AG10803 (cell line): ENCODE measurements around the gene KIF18A.
"Not testable (repeated sequence)": the region's sequence is repeated elsewhere in the genome, so short reads cannot be mapped to it uniquely, and the experiment has no call there.

Experiments
- DNase-seq: peaks from one replicate; pipeline ENCODE4 v3.0.0; 2010; ENCODE audit warnings: low read depth
- H3K4me3 ChIP-seq: 2 replicates; pipeline ENCODE4 v1.5.1; 2011; ENCODE audit warnings: mild to moderate bottlenecking, low read length, control low read depth
- TF ChIP-seq, protein P1 (sequence below): conservative IDR thresholded peaks from 2 replicates; pipeline ENCODE4 v1.5.1; 2011; ENCODE audit warnings: mild to moderate bottlenecking, low read length, control low read depth, inconsistent platforms

KIF18A gene

DNA sequence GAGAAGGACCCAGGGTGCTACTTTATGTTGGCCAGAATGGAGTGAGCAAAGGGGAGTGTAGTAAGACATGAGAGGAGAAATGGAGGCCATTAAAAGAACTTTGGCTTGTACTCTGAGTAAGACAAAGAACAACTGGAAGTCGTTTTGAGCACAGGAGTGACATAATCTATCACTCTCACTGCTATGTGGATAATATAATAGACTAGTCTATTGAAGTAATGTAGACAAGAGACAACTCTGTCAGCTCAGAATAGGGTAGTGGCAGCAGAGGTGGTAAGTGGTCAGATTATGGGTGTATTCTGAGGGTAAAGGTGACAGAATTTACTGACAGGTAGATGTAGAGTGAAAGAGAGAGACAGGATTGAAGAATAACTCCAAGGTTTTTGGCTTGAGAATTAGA, 8.2 kb downstream of the KIF18A start:
- TF ChIP-seq, protein P1, sequence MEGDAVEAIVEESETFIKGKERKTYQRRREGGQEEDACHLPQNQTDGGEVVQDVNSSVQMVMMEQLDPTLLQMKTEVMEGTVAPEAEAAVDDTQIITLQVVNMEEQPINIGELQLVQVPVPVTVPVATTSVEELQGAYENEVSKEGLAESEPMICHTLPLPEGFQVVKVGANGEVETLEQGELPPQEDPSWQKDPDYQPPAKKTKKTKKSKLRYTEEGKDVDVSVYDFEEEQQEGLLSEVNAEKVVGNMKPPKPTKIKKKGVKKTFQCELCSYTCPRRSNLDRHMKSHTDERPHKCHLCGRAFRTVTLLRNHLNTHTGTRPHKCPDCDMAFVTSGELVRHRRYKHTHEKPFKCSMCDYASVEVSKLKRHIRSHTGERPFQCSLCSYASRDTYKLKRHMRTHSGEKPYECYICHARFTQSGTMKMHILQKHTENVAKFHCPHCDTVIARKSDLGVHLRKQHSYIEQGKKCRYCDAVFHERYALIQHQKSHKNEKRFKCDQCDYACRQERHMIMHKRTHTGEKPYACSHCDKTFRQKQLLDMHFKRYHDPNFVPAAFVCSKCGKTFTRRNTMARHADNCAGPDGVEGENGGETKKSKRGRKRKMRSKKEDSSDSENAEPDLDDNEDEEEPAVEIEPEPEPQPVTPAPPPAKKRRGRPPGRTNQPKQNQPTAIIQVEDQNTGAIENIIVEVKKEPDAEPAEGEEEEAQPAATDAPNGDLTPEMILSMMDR = no peak
- no peak overlapping the region for H3K4me3 ChIP-seq
- DNase-seq = no peak

DNA sequence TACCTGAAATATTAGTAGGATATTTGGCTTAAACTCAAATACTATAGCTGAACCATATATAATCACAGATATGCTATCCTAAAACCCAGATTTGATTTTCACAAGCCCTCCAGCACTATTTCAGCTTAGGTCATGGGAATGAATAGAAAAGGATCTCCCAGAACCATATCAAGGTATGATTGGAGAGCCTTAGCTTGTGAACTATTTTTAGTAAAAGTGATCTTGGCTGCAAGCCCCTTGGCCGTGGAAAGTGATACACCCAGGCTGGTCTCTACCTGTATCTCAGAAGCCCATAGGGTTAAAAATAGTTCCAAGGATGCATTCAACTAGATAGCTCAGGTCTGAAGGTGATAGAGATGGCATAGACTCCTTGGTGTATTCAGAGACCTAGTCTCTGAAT, 9.7 kb downstream of the KIF18A start:
- DNase-seq = no peak
- H3K4me3 ChIP-seq = no peak overlapping the region
- TF ChIP-seq, protein P1 = no peak

- no peak for DNase-seq
- TF ChIP-seq, protein P1 = no peak
- H3K4me3 ChIP-seq = no peak overlapping the region
These were observed 15.2 kb downstream of the KIF18A start for GRCh38 chr11:28092786-28093185.

- H3K4me3 ChIP-seq = no peak overlapping the region
- peak; percentile 51 for DNase-seq
- TF ChIP-seq, protein P1 = no peak
These were observed 17.8 kb downstream of the KIF18A start for GRCh38 chr11:28090052-28090749.

GRCh38 chr11:28089378-28089777, 18.6 kb downstream of the KIF18A start:
- no peak overlapping the region for H3K4me3 ChIP-seq
- DNase-seq = peak; percentile 25
- TF ChIP-seq, protein P1 = no peak

- not testable (repeated sequence) for DNase-seq, H3K4me3 ChIP-seq
These were observed 20.3 kb downstream of the KIF18A start for GRCh38 chr11:28087693-28088092.

DNA sequence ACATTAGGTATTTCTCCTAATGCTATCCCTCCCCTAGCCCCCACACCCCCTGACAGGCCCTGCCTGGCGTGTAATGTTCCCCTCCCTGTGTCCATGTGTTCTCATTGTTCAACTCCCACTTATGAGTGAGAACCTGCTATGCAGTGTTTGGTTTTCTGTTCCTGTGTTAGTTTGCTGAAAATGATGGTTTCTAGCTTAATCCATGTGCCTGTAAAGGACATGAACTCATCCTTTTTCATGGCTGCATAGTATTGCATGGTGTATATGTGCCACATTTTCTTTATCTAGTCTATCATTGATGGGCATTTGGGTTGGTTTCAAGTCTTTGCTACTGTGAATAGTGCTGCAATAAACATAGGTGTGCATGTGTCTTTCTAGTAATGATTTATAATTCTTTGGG, 20.8 kb downstream of the KIF18A start:
- not testable (repeated sequence) for H3K4me3 ChIP-seq, DNase-seq

DNA sequence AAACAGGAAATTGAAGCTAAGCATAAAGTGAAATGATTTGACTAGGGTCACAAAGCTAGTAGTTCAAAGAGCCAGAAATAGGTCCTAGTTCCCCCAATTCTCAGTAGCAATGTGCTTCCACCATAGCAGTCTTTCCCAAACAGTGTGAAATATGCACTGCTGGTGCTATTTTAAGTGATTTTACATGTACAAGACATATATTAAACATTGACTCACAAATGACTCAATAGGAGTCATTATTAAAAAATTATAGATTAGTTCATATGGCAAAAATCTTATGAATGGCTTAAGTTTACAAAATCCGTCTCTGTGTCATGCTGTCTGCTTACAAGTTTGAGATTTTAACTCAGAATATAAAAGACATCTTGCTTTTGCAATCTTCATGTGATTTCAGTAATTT, 21.4 kb downstream of the KIF18A start:
- peak; percentile 71 for DNase-seq
- no peak overlapping the region for H3K4me3 ChIP-seq
- TF ChIP-seq, protein P1 = no peak
